Bronchial epithelial cell (primary cell): ENCODE measurements around the gene STRN3. TPM values are rescaled to one million over a fixed set of nuclear protein-coding genes. Genes with fewer than 3 reads are reported as not detected.

Experiments
- DNase-seq: peaks from one replicate; pipeline ENCODE4 v3.0.0-alpha.2; 2010; ENCODE audit warnings: low read depth
- FAIRE-seq: peaks from 2 replicates; lab custom pipeline; 2011; peaks lifted over from hg19 to GRCh38; lab: Jason Lieb, UNC
- H3K27me3 ChIP-seq: 2 replicates; pipeline ENCODE4 v1.5.1; 2011; ENCODE audit warnings: low read length; ENCODE audit not compliant: control insufficient read depth, insufficient read depth
- H3K36me3 ChIP-seq: 2 replicates; pipeline ENCODE4 v1.5.1; 2011; ENCODE audit warnings: low read length; ENCODE audit not compliant: control insufficient read depth, insufficient read depth
- H3K4me3 ChIP-seq: 2 replicates; pipeline ENCODE4 v1.5.1; 2011; ENCODE audit warnings: mild to moderate bottlenecking, low read depth, low read length, control low read depth
- CTCF ChIP-seq: IDR thresholded peaks from 2 replicates; pipeline ENCODE4 v1.5.1; 2011; ENCODE audit warnings: mild to moderate bottlenecking, moderate library complexity, low read length, control low read depth, inconsistent platforms; ENCODE audit not compliant: insufficient read depth, severe bottlenecking
- total RNA-seq: library from RNA; depleted of rRNA; stranded (reverse); fragments of >200 nt; gene quantifications from 2 replicates; pipeline ENCODE4 v1.2.1, GENCODE V29; 2014

STRN3 gene
- total RNA-seq, 1 donor from 2014 or later: 76.9 TPM

DNA sequence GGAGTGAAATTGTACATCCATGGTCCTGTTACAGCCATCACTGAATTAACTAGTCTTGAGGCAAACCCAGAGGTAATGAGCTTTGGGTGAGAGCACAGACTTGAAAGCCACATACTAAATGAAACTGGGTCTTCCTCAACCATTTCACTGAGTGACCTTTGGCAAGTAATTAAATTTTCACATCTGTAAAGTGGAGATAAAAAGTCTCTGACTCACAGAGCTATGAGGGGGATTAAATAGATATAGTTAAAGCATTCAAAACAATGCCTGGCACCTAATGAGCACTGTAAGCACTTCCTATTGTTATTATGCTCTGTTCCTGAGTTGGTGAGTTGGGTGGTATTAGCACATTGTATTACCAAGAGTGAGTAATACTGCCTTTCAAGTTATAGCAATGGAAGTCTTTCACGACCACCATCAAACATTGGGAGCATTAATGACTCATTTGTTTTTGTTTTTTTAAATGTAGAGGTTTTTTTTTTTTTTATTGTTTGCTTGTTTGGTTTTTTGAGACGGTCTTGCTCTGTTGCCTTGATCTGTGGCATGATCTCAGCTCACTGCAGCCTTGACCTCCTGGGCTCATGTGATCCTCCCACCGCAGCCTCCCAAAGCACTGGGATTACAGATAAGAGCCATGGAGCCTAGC is 12.5 kb upstream of the STRN3 start:
- H3K27me3 ChIP-seq: no peaks in the 10 kb centered on the region
- TF ChIP-seq CTCF: no peak
- FAIRE-seq: no peak
- H3K36me3 ChIP-seq: no peaks in the 10 kb centered on the region
- H3K4me3 ChIP-seq: no peak overlapping the region
- peak; percentile 37 for DNase-seq

DNA sequence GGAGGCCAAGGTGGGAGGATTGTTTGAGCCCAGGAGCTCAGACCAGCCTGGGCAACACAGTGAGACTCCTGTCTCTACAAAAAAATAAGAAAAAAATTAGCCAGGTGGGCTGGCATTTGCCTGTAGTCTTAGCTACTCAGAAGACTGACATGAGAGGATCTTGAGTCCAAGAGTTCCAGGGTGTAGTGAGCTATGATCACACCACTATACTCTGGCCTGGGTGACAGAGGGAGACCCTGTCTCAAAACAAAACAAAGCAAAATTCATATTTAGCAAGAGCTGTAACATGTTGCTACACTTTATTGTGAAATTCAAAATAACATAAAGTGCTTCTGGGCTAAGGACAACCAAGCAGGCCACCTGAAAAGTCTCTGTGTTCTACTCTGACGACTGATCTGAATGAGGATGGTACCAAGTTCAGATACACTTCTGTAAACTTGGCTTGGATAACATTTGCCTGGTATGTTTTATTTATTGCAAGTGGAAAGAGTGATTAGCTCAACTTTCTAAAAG is 11.6 kb upstream of the STRN3 start:
- DNase-seq: no peak
- Histone ChIP-seq H3K4me3 (no peak overlapping the region), H3K36me3 (no peaks in the 10 kb centered on the region), H3K27me3 (no peaks in the 10 kb centered on the region)
- TF ChIP-seq CTCF: no peak
- no peak for FAIRE-seq

GRCh38 chr14:31036552-31036951 is 10.4 kb upstream of the STRN3 start:
- FAIRE-seq: no peak
- H3K4me3 ChIP-seq: no peak overlapping the region
- no peak for TF ChIP-seq CTCF

GRCh38 chr14:31030469-31030868 is 4.3 kb upstream of the STRN3 start:
- no peak for DNase-seq
- Histone ChIP-seq H3K4me3 (no peak overlapping the region), H3K27me3 (no peaks in the 10 kb centered on the region), H3K36me3 (no peaks in the 10 kb centered on the region)
- FAIRE-seq: no peak
- no peak for TF ChIP-seq CTCF

More at GRCh38 chr14:31036552-31036951, 10.4 kb upstream of the STRN3 start:
- no peak for DNase-seq
- no peaks in the 10 kb centered on the region for H3K27me3 ChIP-seq
- H3K36me3 ChIP-seq: no peaks in the 10 kb centered on the region

GRCh38 chr14:31029016-31029970 is 3.1 kb upstream of the STRN3 start:
- H3K4me3 ChIP-seq: no peak overlapping the region
- DNase-seq (no peak), FAIRE-seq (no peak)
- no peak for TF ChIP-seq CTCF
- no peaks in the 10 kb centered on the region for H3K27me3 ChIP-seq
- no peaks in the 10 kb centered on the region for H3K36me3 ChIP-seq
